K562 (cell line): ENCODE measurements around the gene GP1BB. TPM values are rescaled to one million over a fixed set of nuclear protein-coding genes. Genes with fewer than 3 reads are reported as not detected.

ENCODE experiments used
- ADNP ChIP-seq: fragments of 200-800 bp; sonication (Bioruptor generic); IDR thresholded peaks from 2 replicates; pipeline ENCODE4 v1.6.1; 2016; ENCODE audit warnings: missing genetic modification characterization, missing compliant biosample characterization
- AFF4 ChIP-seq: sonication (generic); formaldehyde crosslinking; IDR thresholded peaks from 2 replicates; pipeline ENCODE4 v1.8.0; 2023; ENCODE audit warnings: mild to moderate bottlenecking, missing genetic modification reagents
- CXXC5 ChIP-seq: fragments of 250-450 bp; sonication (Bioruptor Pico); IDR thresholded peaks from 2 replicates; pipeline ENCODE4 v1.8.0; 2022; ENCODE audit warnings: inconsistent platforms, mild to moderate bottlenecking, moderate library complexity
- EP300 ChIP-seq: IDR thresholded peaks from 2 replicates; pipeline ENCODE4 v1.6.1; 2012; ENCODE audit warnings: low read length, improper control_type of control experiment
- FOS ChIP-seq: IDR thresholded peaks from 3 replicates; pipeline ENCODE4 v1.6.1; 2011; ENCODE audit not compliant: insufficient read length; ENCODE audit errors: extremely low read depth
- GATAD2A ChIP-seq: fragments of 450-650 bp; IDR thresholded peaks from 2 replicates; pipeline ENCODE4 v1.6.1; 2017
- KAT2B ChIP-seq: IDR thresholded peaks from one replicate; pipeline ENCODE4 v1.6.1; 2012; ENCODE audit warnings: low read depth, mild to moderate bottlenecking, control low read depth, inconsistent platforms, low read length, moderate library complexity
- NFIC ChIP-seq: fragments of 450-650 bp; IDR thresholded peaks from 2 replicates; pipeline ENCODE4 v1.6.1; 2017; ENCODE audit warnings: mild to moderate bottlenecking, inconsistent platforms
- PHF21A ChIP-seq: fragments of 450-650 bp; IDR thresholded peaks from 2 replicates; pipeline ENCODE4 v1.6.1; 2017; ENCODE audit warnings: low read depth, borderline replicate concordance
- POLR2G ChIP-seq: fragments of 200-400 bp; formaldehyde crosslinking; IDR thresholded peaks from 2 replicates; pipeline ENCODE4 v1.6.1; 2017; ENCODE audit warnings: low read depth, mild to moderate bottlenecking, antibody characterized with exemption, low read length, moderate library complexity
- POU5F1 ChIP-seq: fragments of 150-350 bp; IDR thresholded peaks from 2 replicates; pipeline ENCODE4 v1.6.1; 2014; ENCODE audit warnings: borderline replicate concordance, low read length, low read depth, mild to moderate bottlenecking; ENCODE audit not compliant: partially characterized antibody
- PPARD ChIP-seq: fragments of 250-450 bp; sonication (Bioruptor Pico); IDR thresholded peaks from 2 replicates; pipeline ENCODE4 v1.8.0; 2022; ENCODE audit warnings: inconsistent platforms, mild to moderate bottlenecking, moderate library complexity
- PYGO2 ChIP-seq: fragments of 450-650 bp; IDR thresholded peaks from 2 replicates; pipeline ENCODE4 v1.6.1; 2016; ENCODE audit warnings: mild to moderate bottlenecking, missing genetic modification characterization, moderate library complexity, missing compliant biosample characterization
- RFX7 ChIP-seq: fragments of 250-450 bp; sonication (Bioruptor Pico); IDR thresholded peaks from 2 replicates; pipeline ENCODE4 v1.5.1; 2021; ENCODE audit warnings: mild to moderate bottlenecking
- SIX5 ChIP-seq, 2 experiments: IDR thresholded peaks; 2 replicates each; pipeline ENCODE4 v1.6.1; 2011; ENCODE audit warnings: low read length in 2 of 2, borderline replicate concordance in 1 of 2, low read depth in 1 of 2, mild to moderate bottlenecking in 1 of 2, moderate library complexity in 1 of 2; ENCODE audit not compliant: insufficient read depth in 1 of 2
- TFAP4 ChIP-seq: sonication (generic); formaldehyde crosslinking; IDR thresholded peaks from 2 replicates; pipeline ENCODE4 v1.8.0; 2022; ENCODE audit warnings: missing genetic modification reagents, mild to moderate bottlenecking, moderate library complexity, borderline replicate concordance
- TGIF2 ChIP-seq: sonication (generic); formaldehyde crosslinking; IDR thresholded peaks from 2 replicates; pipeline ENCODE4 v1.8.1; 2022; ENCODE audit warnings: mild to moderate bottlenecking, missing genetic modification reagents, moderate library complexity
- XRCC4 ChIP-seq: IDR thresholded peaks from one replicate; pipeline ENCODE4 v1.6.1; 2011; ENCODE audit not compliant: insufficient read depth, insufficient read length; ENCODE audit errors: extremely low read depth
- ZNF134 ChIP-seq: fragments of 250-450 bp; sonication (Bioruptor Pico); conservative IDR thresholded peaks from 2 replicates; pipeline ENCODE4 v1.4.0; 2020
- ZNF324 ChIP-seq: fragments of 250-450 bp; sonication (Bioruptor Pico); IDR thresholded peaks from 2 replicates; pipeline ENCODE4 v1.4.0; 2020; ENCODE audit warnings: mild to moderate bottlenecking
- ZNF644 ChIP-seq: fragments of 200-800 bp; sonication (Bioruptor generic); IDR thresholded peaks from 2 replicates; pipeline ENCODE4 v1.6.1; 2016; ENCODE audit warnings: low read depth, missing genetic modification characterization, missing compliant biosample characterization
- ZNF766 ChIP-seq: fragments of 200-800 bp; sonication (Bioruptor generic); conservative IDR thresholded peaks from 2 replicates; pipeline ENCODE4 v1.6.1; 2016; ENCODE audit warnings: missing genetic modification characterization, missing compliant biosample characterization
- polyA plus RNA-seq, 8 experiments: library from polyadenylated mRNA; depleted of rRNA in 4 of 8; stranded (reverse) in 5 of 8; unstranded in 3 of 8; fragments of >200 nt; fragmentation: Nextera tagmentation in 2 of 8; fragmentation: Illumina TruSeq in 1 of 8; extraction: Ambion mirVana in 2 of 8; extraction: Trizol in 1 of 8; gene quantifications; 2 replicates each; pipeline versions ENCODE4 v1.2.1 to v1.2.3, GENCODE V29; 2011 to 2014; ENCODE audit warnings: inconsistent platforms in 1 of 8, missing spikeins in 1 of 8
- total RNA-seq, 7 experiments: library from RNA; depleted of rRNA in 6 of 7; stranded (reverse); fragments of >200 nt in 6 of 7; fragmentation: Illumina TruSeq in 2 of 7; extraction: Trizol in 2 of 7; gene quantifications; 2 replicates each; pipeline versions ENCODE4 v1.2.1 to v1.2.3, GENCODE V29; 2011 to 2021; ENCODE audit warnings: low replicate concordance in 1 of 7
- TF ChIP-seq, protein P1 (sequence below): fragments of 250-450 bp; sonication (Bioruptor Pico); IDR thresholded peaks from 2 replicates; pipeline ENCODE4 v1.4.0; 2020

Gene GP1BB
- total and polyA plus RNA-seq, 9 of the 15 experiments (the other 6 are each of a cell fraction or from before 2014, with no cell fraction given), result 0.69 to 162 (median 2.8) TPM

DNA sequence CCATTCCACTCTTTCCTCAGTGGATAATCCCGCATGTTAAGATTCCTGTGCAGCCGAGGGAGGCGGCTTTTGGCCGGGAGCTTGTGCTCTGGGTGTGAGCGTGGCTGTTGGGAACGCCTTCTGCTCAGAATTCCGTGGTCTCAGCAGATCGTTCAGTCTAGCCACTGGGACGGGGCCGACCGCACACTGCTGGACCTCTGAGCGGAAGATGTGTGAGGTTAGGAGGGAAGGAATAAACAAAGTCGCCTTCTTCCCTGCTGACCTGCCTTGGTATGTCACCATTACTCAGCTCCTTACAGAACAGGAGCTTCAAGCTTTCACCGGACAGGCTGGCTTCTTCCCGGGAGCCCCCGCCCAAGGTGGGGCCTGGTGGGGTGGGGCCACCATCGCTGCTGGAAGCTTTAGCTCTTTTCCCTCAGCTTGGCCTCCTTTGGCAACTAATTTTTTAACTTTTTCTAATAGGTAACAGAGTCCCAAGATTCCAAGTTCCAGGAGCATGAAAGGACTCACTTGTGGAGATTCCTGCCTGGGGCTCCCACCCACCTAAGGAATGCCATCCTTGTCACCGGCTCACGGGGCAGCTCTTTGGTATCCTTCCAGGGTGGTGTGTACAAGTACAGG, 31.5 kb upstream of the GP1BB start (continued):
- TF ChIP-seq TFAP4 (CRISPR knock-in tag), result no peak
- TF ChIP-seq EP300, result no peak; the same call in 1 of the 2 replicates
- TF ChIP-seq GATAD2A, result peak; percentile 79
- no peak for TF ChIP-seq FOS
- peak; percentile 52; the same call in 1 of the 2 replicates for TF ChIP-seq CXXC5
- 0 out of 2 replicates have a peak, but pooled peaks have one; percentile 1 for TF ChIP-seq PPARD
- no peak for TF ChIP-seq ZNF324 (CRISPR knock-in tag)
- no peak for TF ChIP-seq SIX5 (IDR thresholded peaks at IDR 0.05; ENCODE audit: borderline replicate concordance in 1 of 2, insufficient read depth in 1 of 2, low read depth in 1 of 2, low read length in 2 of 2)
- TF ChIP-seq ADNP, result no peak
- TF ChIP-seq ZNF766 (CRISPR knock-in tag), result no peak
- no peak for TF ChIP-seq XRCC4
- TF ChIP-seq POU5F1, result no peak
- no peak for TF ChIP-seq PYGO2 (tag)
- TF ChIP-seq RFX7, result peak; percentile 52; the same call in 1 of the 2 replicates
- no peak for TF ChIP-seq ZNF134 (CRISPR knock-in tag)
- no peak for TF ChIP-seq ZNF644
- TF ChIP-seq, protein P1, sequence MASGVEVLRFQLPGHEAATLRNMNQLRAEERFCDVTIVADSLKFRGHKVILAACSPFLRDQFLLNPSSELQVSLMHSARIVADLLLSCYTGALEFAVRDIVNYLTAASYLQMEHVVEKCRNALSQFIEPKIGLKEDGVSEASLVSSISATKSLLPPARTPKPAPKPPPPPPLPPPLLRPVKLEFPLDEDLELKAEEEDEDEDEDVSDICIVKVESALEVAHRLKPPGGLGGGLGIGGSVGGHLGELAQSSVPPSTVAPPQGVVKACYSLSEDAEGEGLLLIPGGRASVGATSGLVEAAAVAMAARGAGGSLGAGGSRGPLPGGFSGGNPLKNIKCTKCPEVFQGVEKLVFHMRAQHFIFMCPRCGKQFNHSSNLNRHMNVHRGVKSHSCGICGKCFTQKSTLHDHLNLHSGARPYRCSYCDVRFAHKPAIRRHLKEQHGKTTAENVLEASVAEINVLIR (CRISPR knock-in tag), result no peak
- no peak; the same call in 1 of the 2 replicates for TF ChIP-seq PHF21A
- TF ChIP-seq TGIF2 (CRISPR knock-in tag), result no peak
- no peak for TF ChIP-seq AFF4 (CRISPR knock-in tag)
- TF ChIP-seq POLR2G, result peak; percentile 68
- no peak for TF ChIP-seq NFIC
- TF ChIP-seq KAT2B, result peak; percentile 45
